Medulla oblongata (tissue), 1 donor: Measurements from ENCODE around the gene AMZ1.

Experiments used
- DNase-seq: peaks from one replicate; pipeline ENCODE4 v3.0.0-alpha.2; 2015; ENCODE audit errors: extremely low spot score

The AMZ1 gene

GRCh38 chr7:2651336-2651735 lies 36.7 kb upstream of the AMZ1 start:
- no peak for DNase-seq

- no peak for DNase-seq
Measured at GRCh38 chr7:2651847-2652735, 35.9 kb upstream of the AMZ1 start.

- no peak for DNase-seq
Measured at GRCh38 chr7:2652736-2653060, 35.3 kb upstream of the AMZ1 start.

- no peak for DNase-seq
Measured at GRCh38 chr7:2654059-2654458, 33.9 kb upstream of the AMZ1 start.

- DNase-seq = no peak
Measured at GRCh38 chr7:2655870-2656614, 32.0 kb upstream of the AMZ1 start.

- DNase-seq = no peak
Measured at GRCh38 chr7:2657208-2657607, 30.8 kb upstream of the AMZ1 start.

- no peak for DNase-seq
Measured at GRCh38 chr7:2657920-2658671, 29.9 kb upstream of the AMZ1 start.

- no peak for DNase-seq
Measured at GRCh38 chr7:2658941-2659340, 29.1 kb upstream of the AMZ1 start.

- DNase-seq = no peak
Measured at GRCh38 chr7:2659556-2660358, 28.2 kb upstream of the AMZ1 start.

- DNase-seq = no peak
Measured at GRCh38 chr7:2660359-2661095, 27.5 kb upstream of the AMZ1 start.

- DNase-seq = no peak
Measured at GRCh38 chr7:2661096-2661449, 26.9 kb upstream of the AMZ1 start.

GRCh38 chr7:2661602-2662272 lies 26.3 kb upstream of the AMZ1 start:
- no peak for DNase-seq

GRCh38 chr7:2662273-2663120 lies 25.5 kb upstream of the AMZ1 start:
- no peak for DNase-seq

- peak; percentile 58 for DNase-seq
Measured at GRCh38 chr7:2663121-2663886, 24.7 kb upstream of the AMZ1 start.

- no peak for DNase-seq
Measured at GRCh38 chr7:2663960-2664359, 24.0 kb upstream of the AMZ1 start.

GRCh38 chr7:2665359-2665791 lies 22.6 kb upstream of the AMZ1 start:
- no peak for DNase-seq

- no peak for DNase-seq
Measured at GRCh38 chr7:2666155-2666554, 21.8 kb upstream of the AMZ1 start.

- DNase-seq = no peak
Measured at GRCh38 chr7:2666588-2667250, 21.3 kb upstream of the AMZ1 start.
